IPS-NIHi7 (cell line): ENCODE measurements around the gene LRRTM4.
"Not testable (repeated sequence)": the region's sequence is repeated elsewhere in the genome, so short reads cannot be mapped to it uniquely, and the experiment has no call there.

ENCODE experiments used
- DNase-seq: peaks from one replicate; pipeline ENCODE4 v3.0.0; 2012; ENCODE audit warnings: mixed read lengths; ENCODE audit errors: extremely low spot score

Gene LRRTM4

DNA sequence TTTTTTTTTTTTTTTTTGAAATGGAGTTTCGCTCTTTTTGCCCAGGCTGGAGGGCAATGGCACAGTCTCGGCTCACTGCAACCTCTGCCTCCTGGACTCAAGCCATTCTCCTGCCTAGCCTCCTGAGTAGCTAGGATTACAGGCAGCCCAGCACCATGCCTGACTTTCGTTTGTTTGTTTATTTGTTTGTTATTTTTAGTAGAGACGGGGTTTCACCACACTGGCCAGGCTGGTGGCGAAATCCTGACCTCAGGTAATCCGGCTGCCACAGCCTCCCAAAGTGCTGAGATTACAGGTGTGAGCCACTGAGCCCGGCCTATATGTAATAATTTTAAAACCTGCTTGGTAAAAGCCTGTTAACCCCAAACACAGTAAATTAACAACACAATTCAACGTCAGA lies 435.7 kb downstream of the LRRTM4 start:
- no peak for DNase-seq

DNA sequence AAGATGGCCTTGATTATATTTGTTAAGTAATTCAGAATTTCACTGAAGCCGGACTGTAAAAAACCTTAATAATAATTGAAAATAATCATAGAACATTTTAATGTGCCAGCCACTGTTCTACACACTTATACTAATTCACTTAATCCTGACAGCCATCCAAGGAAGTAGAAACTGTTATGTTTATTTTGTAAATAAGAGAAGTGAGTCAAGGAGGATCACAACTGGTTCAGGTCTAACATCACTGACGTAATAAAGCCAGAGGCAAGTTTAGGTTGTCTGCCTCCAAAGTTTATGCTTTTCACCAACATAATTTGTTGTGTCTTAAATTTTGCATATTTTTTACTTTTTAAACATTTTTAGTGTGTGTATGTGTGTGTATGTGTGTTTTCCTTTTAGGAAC lies 436.1 kb downstream of the LRRTM4 start:
- DNase-seq, result no peak

DNA sequence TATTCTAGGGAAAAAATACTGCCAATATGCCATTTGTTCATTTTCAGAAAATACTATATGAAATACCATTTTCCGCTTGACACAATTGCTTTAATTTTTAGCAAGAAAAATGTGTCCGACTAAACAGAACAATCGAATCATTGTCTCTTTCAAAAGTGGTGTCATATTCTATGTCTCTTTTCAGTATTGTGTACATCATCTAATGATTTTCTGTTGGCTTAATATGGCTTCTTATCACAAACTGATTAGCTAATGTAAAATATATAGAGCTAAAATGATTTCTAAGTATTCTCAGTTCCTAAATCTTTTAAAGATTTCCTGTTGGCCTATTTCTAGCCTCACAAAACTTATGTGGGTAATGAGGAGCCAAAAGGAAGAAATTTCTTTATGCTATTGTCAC lies 436.6 kb downstream of the LRRTM4 start:
- DNase-seq, result no peak

DNA sequence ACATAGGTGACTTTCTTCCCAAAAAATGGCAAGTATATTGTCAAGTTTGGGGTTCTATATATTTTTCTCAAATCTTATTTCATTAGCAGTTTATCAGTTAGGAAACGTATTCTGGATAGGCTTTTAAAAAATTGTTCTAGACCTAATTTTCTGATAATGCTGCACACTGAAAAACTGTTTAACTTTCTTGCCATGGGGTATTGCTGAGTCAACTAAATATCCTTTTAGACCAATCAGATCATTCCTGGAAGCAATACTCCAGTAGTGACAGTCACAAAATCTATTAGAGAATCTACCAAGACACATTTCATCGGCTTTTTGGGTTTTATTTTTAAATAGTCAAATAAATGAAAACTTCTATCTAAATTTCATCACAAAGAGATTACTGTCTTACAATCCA lies 440.6 kb downstream of the LRRTM4 start:
- no peak for DNase-seq

DNA sequence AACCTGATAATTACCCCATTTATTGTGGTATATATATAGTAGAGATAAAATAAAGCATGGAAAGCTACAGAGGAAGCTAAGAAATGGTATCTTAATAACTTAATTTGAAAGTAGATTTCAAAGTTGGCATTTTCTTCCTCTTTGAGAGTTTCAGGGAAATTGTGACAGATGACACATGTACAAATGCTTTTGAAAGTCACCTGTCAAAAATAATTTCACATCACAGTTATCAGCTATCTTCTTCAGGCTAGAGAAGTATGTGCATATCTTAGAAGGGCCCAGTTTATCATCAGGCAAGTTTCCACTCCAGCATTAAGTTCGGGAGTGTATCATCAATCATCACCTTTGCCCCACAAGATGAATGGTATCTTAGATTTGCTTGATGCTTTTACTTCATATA lies 457.9 kb downstream of the LRRTM4 start:
- DNase-seq, result no peak

DNA sequence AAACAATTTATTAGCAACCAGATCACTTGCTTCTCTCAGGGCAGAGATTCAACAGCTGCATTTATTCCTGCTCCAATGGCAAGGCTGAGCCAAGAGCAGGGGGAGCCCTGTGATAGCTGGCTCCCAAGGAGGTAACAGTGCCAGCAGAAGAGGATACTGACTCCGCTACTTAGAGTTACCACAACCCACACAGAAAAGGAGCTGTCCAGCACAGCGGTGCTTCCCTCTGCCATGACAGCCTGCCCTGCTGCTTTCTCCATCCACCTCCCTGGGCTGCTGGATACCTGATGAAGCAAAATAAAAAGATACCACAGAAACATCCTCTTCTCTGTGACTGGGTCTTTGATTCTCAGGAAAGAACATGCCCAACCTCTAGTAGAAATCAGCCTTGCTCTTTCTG lies 467.2 kb downstream of the LRRTM4 start:
- DNase-seq, result peak; percentile 78

DNA sequence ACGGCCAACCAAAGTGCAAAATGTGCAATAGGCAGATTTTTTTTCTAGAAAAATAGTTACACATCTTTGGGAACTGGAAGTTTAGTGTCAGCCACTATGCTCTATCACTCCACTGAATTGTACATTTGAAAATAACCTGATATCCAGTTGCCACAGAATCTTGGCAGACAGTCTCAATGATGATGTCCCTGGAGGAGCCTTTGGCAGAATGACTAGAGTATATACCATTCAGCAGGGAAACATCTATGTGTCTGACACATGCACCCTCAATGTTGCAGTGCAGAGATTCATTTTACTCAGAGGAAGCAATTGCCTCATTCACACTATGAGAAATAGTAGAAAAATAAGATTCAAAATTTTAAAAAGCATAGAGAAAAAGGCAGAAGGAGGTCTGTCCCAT lies 475.8 kb downstream of the LRRTM4 start:
- DNase-seq, result no peak

DNA sequence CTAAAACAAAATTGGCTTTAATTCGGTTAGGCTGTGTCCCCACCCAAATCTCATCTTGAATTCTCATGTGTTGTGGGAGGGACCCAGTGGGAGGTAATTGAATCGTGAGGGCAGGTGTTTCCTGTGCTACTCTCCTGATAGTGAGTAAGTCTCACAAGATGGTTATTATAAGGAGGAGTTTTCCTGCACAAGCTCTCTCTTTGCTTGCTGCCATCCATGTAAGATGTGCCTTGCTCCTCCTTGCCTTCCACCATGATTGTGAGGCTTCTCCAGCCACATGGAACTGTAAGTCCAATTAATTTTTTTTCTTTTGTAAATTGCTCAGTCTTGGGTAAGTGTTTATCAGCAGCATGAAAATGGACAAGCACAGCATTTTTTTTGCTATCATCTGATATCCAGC lies 476.7 kb downstream of the LRRTM4 start:
- DNase-seq, result not testable (repeated sequence)

DNA sequence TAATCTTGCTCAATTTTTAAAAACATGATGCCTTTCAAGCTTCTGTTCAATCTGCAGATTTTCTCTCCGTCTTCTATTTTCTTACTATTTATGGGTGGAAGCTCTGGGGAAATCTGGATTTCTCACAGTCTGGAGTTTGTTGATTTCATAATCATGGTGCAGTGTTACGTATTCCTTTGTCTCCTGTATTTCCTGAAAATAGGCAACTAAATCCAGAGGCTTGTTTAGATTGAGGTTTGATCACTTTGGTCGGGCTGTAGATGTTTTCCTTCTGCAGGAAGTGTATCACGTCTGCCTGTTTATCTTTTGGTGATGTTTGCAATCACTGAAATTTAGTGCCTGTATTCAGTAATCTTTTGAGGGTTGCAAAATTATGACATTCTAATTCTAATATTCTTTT lies 487.7 kb downstream of the LRRTM4 start:
- DNase-seq, result no peak

DNA sequence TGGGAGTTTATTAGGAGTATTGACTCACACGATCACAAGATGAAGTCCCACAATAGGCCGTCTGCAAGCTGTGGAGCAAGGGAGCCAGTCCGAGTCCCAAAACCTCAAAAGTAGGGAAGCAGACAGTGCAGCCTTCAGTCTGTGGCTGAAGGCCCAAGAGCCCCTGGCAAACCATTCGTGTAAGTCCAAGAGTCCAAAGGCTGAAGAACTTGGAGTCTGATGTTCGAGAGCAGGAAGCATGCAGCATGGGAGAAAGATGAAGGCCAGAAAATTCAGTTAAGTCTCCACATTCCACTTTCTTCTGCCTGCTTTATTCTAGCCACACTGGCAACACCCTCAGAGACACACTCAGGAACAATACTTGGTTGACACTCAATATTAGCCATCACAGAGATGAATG lies 492.9 kb downstream of the LRRTM4 start:
- not testable (repeated sequence) for DNase-seq

DNA sequence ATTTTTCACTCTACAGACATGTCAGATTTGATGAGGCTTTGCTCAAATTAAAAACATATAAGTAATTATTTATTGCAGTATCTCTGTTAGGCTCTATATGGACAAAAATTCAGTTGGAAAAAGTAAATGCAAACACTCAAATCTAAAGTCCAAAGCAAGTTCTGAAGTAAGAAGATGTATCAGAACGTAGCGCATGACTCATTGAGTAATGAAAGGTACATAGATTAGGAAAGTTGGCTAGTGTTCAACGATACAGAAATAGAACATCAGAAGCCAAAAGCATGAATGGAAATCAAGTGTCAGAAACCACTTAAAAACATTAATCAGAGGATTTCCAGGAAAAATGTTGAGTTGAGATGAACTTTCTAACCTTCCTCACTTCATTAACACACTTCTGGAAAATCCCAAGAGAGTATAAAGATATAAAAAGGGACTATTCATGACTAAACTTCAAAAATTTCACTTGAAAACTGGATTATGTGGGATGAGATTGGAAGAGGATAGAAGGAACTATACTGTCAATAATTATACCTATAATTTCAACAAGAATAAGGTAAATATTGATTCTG lies 494.1 kb downstream of the LRRTM4 start:
- DNase-seq, result no peak

DNA sequence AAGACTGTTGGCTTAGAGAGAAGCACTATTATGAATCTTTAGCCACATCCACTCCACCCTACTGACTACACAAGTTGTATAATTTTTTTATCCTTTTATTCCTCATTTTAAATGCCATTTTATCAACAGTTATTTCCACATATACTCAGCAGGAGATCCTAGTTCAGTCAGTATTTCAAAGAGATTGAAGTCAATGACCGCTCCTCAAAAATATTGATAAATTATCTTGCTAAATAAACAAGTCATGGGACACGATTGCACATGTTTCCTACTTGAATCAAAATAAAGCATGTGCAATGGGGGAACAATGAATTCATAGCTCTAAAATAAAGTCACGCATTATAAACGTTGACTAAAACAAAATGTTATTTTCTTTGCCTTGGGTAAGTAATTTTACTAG lies 496.5 kb downstream of the LRRTM4 start:
- DNase-seq, result no peak

DNA sequence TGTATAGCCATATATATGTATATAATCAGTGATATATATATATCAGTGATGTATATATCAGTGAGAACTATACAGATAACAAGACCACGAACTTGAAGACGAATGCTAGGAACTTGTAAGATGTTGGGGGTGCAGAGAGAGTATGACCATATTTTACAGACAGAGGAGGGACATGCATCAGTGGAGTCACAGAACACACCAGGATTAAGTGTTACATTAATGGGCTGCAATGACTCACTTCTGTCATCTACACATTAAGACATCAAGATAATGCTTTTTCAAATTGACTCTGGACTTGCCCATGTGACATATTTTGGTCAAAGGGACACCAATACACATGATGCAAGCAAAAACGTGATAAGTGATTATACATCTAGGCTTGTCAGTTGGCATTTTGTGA lies 501.0 kb downstream of the LRRTM4 start:
- no peak for DNase-seq

DNA sequence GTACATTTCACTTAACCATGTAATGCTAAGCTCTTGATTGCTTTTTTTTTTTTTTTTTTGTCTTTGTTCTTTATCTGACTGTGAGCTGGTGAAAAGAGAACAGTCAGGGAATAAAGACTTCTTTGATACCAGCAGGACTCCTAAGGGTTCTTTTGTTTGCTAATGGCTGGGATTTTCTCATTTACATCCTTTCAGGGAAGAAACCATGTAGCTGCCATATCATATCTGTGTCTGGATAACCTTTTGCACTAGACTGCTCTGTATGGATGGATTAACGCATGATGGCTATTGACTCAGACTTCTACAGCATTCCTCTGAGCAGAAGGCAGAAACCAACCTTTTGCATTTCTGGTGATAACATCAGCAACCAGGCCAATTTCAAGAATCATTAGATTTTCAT lies 504.0 kb downstream of the LRRTM4 start:
- DNase-seq, result peak; percentile 12

DNA sequence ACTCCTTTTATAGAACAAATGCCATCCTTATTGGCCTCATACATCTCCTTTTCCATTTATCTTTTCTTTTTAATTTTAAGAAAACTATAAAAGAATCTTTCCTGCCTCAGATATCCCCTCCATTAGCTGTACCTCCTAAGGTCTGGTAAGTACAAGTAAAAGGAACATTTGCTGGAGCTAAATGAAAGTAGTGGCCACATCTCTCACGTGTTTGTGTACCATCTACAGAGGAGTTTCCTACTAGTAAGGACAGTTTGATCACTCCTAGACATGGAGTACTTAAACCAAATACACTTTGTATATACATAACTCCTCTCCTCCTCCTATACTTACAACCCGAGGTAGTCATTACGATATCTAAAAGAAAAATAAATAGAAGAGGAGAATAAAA lies 504.8 kb downstream of the LRRTM4 start:
- no peak for DNase-seq

DNA sequence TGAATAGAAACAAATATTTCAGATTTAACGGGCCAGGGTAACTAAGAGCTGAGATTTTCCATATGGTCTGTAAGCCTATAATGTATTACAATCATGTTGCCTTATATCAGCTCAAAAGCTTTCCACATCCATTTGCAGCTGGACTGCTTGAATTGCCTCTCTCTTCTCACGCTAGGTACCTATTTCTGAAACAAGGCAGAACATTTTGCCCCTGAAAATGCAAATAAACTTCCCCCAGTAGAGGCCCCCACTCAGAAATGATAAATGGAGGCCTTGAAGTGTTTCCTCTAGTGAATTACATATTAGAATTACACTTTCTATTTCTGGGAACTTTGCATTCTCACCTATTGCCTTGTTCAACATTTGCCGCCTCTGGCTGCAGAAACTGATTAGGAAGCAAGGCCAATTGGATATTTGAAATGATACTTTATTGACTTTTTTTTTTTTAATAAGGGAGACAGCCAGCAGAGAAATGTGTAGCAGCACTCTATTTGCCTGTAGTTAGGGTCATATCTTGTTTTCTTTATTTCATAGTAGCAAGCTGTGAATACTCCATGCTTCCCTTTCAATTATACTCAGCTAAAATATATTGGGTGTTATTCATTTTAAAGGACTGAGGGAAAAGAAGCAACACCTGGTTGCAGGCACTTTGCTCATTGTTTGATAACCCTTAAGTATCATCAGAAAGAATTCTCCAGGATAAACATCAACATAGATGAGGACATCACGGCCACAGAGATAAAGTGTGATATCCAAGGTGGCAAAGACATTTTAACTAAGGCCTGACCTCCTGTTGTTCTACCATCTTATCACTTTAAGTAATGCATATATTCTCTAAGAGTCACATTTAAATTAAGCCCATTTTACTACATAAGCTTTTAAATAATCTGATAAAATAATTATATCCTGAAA lies 505.5 kb downstream of the LRRTM4 start:
- DNase-seq, result no peak

DNA sequence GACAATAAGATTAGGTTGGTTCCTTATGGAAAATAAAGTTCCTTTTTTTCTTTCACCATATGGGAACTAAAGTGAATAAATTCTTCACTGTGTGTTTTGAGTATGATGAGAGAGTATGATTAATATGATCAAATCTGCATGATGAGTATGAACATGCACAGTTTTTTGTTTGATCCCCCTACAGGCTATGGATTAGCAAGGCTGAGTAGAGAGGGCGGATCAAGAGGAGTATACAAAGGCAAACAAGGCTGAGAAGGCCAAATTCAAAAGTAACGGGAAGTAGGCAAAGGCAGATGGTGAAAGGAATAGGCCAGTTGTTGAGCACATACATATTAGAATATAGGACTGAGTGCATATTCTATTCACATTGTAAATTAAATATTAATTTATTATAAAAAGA lies 508.2 kb downstream of the LRRTM4 start:
- no peak for DNase-seq

DNA sequence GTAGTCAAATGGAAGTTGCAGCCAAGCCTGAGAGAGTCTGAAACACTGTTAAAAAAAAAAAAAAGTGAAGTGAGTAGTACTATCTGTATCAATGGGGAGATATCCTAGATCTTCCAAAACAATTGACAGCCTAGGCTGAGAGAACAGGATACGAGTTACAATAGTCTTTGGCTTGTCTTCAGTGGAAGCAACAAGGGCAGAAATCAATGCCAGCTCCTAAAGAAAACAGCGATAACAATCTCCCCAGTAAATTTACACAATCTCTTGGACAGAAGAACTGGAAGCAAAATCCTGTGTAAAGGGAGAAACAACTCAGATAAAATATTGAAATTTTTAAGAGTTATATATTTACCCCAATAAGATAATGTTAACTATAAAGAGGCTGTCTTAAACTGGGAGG lies 508.7 kb downstream of the LRRTM4 start:
- no peak for DNase-seq

DNA sequence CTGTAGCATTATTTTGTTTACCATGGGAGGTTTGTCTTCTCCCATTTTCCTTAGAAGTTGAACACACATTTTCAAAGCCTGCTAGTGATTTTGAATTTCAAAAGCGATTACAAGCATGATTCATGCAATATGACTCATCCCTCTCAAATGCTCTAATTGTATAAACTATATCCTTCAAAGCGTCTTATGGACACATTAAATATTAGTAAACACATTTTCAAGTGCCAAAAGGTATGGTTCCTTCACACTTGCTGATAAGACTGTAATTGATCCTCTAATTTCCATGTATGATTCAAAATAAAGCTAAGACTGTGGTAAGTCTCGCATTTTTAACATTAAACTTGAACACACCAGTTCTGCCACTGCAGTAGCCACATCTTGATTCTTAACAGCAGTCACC lies 512.9 kb downstream of the LRRTM4 start:
- DNase-seq, result no peak

DNA sequence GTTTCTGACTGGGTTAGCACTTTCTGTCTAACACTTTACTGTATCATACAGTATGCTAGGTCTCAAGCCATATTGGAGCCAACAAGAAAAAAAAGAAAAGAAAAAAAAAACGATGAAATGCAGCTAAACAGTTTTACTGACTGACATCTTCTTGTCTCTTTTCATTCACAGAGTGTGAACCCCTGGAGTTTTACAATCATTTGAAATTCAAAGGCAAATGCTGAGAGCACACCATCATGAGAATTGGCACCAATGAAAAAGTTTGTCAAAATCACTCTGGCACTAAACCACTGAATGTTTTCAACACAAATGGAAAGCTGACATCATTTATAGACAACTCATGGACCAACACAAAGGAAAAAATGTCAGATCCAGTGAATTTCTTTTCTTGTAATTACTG lies 513.3 kb downstream of the LRRTM4 start:
- no peak for DNase-seq

DNA sequence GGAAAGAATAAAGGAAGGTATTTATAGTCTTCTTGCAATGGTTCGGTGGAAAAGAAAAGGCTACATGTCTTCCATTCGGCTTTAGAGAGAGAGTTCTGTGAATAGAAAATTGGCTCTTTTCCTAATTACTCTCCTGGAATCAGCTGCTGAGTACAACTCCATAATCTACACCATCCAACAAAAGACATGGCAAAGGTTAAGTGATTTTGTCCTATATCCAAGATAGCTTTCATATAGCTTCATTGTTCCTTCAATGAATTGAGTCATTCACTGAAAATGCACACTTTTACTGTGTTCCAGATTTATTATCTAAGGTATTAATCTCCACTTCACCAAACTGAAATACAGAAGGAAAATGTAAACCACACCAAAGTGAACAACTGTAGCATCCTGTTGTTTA lies 514.5 kb downstream of the LRRTM4 start:
- DNase-seq, result no peak

DNA sequence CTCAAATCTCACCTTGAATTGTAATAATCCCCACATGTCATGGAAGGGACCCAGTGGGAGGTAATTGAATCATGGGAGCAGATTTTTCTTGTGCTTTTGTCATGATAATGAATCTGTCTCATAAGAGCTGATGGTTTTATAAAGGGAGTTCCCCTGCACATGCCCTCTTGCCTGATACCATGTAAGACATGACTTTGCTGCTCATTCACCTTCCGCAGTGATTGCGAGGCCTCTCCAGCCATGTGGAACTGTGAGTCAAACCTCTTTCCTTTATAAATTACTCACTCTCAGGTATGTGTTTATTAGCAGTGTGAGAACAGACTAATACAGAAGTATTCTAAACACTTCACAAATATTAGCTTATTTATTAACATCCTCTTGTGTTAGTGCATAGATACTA lies 516.7 kb downstream of the LRRTM4 start:
- no peak for DNase-seq

DNA sequence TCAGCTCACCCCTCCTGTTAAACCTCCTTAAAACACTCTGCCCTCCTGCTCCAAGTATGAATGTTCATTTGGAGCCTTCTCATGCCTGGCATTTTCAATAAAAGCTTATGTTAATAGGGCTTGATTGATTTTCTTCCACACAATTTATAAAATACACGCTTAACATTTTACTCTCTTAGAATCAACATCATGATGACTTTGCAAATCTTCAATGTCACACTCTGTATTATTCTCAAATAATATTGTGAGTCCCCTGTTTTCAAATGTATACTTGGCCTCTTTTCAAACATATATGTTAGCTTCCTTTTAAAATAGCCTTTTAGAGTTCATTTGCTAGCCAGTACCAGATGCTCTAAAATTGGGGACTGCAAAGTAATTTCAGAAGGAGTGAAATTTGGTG lies 520.3 kb downstream of the LRRTM4 start:
- DNase-seq, result no peak

DNA sequence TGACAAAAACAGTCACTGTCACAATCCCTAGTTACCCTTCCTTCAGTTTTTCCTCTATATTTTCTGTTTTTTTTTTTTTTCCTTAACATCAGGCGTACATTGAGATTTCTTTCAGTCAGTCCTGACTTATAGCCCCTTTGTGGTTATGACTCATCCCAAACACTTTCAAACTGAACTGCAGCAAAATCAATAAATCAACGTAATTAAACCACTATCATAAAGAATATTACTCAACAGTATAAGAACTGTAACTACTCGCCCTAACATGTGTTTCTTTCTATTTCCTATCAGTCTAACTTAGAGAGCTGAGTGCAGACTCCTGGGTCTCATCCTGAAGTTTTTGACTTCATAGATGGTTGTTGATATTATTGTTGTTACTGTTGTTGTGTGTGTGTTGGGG lies 523.5 kb downstream of the LRRTM4 start:
- DNase-seq, result no peak
